GM18519 (cell line): ENCODE measurements around the gene COL4A1.

Experiments
- ATAC-seq: cut with Tn5 transposase; IDR thresholded peaks from one replicate; pipeline ENCODE4 v1.9.1; 2021; ENCODE audit warnings: mild to moderate bottlenecking, moderate library complexity; ENCODE audit not compliant: unreplicated experiment, low FRiP score

Gene COL4A1

GRCh38 chr13:110244071-110244830 is 62.7 kb downstream of the COL4A1 start:
- ATAC-seq = no peak

- ATAC-seq = no peak
These were observed 64.3 kb downstream of the COL4A1 start for GRCh38 chr13:110242615-110243014.

DNA sequence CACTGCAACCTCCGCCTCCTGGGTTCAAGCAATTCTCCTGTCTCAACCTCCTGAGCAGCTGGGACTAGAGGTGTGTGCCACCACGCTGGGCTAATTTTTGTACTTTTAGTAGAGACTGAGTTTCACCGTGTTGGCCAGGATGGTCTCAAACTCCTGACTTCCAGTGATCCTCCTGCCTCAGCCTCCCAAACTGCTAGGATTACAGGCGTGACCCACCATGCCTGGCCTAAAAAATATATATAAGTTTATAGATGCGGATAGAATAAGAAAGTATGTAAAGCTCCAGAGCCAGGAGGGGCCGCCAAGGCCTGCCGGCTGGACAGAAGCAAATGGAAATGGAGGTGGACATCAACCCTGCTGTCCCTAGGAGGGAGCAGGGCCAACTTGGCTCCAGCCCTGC is 66.0 kb downstream of the COL4A1 start:
- ATAC-seq = no peak

DNA sequence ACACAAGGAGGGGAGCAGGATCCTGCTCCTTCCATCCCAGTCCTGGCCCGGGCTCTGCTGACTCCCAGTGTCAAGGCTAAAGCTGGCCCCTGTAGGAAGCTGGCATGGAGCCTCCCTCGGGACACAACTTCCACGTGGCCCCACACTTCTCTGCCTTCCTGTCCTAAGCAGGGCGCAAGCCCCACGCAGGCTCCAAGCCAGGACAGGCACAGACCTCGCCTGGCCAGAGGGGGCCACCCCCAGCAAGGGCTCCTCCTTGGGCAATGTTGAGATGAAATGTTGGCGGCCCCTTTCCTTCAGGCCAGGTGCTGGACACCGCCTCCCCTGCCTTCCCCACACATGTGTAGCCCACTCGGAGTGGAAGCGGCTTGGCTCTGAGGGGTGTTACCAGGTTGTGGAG is 66.6 kb downstream of the COL4A1 start:
- no peak for ATAC-seq

GRCh38 chr13:110239280-110240125 is 67.5 kb downstream of the COL4A1 start:
- ATAC-seq = no peak

DNA sequence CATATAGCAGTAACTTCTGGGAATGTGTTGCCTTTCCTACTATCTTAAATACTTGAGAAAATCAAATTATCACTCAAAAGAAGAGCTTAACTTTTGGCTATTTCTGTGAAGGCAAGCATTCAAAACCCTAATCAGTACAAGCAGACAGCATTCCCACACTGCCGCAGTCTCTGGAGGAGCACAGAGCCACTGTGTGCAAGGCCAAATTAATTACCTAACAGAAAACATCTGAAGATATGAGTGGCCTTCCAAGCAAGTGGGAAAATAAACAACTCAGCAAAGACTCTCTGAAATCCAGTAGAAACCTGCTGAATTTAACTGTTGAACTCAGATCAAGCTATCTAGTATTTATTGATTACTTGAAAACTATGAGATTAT is 68.2 kb downstream of the COL4A1 start:
- no peak for ATAC-seq

DNA sequence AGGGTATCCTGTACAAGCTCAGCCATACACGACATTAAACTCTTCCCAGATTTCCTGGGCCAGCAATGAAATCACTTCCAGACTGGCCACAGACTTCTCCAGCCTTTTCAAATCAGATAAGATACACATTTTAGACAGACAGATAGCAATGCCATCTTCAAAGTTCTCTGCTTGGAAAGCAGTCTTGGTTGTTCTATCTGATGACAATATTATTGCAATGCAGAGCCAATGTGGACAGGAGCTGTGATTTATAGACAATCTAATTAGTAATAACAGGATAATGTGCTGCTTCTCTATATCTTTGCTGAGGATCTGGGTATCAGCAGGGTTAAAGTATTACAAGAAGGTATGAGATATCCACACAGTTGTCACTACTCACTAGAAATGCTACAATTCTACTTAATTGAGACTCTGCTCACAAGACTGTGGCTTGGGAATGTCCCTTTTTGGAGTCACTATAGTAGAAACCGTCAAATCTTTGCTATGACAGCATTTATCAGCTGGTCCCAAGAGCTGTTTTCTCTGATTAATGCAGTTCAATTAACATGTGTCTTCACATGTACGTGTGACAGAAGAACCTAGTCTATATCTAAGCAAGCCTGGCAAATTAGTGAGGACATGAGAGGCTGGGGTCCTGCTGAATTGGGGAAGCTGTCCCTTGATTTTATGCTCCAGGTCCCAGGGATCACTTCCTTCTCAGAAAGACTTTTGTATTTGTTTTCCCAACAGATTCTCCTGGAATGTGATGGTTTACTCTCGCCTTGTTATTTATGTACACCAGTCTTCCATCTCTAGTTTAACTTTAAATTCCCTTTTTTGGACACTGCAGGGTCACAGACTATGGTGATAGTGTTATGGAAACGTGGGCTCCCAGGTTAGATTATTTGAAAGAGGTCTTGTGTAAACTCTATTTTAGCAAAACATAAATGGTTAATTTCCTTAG is 68.8 kb downstream of the COL4A1 start:
- ATAC-seq = no peak

- no peak for ATAC-seq
These were observed 70.1 kb downstream of the COL4A1 start for GRCh38 chr13:110236831-110237261.

- ATAC-seq = no peak
These were observed 70.5 kb downstream of the COL4A1 start for GRCh38 chr13:110236431-110236830.

GRCh38 chr13:110234532-110234931 is 72.4 kb downstream of the COL4A1 start:
- ATAC-seq = no peak

DNA sequence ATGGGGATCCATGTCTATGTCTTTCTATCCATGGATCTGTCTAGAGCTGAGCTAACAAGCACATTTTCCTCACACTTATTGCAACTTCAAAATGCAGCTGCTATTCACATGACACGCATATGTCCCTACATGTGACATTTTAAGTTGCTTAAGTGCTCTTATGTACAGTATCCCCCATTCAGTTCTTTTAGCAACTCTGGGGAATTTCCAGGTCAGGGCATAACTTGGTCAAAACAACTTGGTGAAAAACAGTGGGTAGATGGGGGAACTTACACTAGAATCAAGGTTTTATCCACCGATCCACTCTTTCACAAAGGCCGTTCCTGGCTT is 73.0 kb downstream of the COL4A1 start:
- no peak for ATAC-seq

DNA sequence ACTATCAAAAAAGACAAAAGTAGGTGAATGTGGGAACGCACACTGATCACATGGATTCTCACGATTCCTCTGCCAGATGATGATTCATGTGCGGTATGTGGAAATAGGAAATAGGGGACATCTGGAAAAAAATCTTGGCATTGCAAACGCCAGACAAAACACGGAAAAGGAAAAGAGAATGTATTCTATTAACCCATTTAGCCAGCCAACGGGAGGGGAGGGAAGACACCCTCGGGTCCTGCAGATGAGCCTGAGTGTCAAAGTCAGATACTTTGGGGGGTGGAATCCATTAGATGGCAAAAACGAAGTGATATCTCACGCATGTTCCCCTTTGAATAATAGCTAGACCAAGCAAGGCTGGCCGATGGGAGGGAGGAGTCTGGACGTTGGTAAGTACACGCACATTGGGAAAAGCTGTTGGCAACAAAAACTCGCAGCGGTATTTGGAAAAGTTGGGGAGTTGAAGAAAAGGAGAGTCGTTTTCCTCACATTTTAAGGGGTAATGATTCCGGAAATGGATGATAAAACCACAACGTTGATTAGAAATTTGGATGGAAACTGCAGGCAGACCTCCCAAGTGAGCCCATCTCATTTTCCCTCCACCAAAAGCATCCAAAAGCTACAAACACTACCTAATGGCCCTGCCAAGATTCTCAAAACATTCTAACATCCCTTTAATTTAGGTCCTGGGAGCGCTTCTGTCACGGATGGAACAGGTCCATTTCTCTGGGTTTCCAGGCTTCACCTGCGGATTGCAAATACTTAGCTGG is 73.6 kb downstream of the COL4A1 start:
- no peak for ATAC-seq

GRCh38 chr13:110232756-110233155 is 74.2 kb downstream of the COL4A1 start:
- no peak for ATAC-seq

GRCh38 chr13:110232142-110232541 is 74.8 kb downstream of the COL4A1 start:
- no peak for ATAC-seq

DNA sequence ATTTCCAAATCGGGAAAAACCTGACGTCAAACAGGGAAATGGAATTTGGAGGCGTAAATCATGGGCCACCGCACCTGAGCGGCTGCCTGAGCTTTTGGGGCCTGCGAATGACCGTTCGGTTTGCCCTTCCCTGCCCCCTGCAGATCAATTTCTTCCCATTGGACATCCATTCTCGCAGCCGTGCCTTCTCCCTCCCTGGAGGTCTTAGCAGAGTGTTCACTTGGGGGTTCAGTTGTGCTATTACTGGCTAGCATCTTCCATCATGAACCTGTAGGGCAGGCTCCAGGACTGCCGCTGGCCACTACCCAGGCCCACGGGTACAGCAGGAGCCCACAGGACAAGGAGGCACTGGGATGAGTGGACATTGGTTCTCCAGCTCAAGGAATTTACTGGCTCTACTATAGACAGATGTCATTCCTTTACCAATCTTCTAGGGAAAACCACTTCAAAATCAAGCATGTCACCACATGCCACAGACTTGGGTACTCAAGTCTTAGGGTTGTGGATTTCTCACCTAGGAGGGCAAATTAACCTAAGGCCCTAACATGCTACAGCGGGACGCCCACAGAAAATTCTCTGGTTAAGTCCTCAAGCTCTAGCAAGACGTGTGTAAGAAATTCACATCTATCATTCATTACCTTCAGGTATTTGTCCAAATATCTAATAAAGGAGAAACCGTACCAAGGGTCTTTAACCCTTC is 75.5 kb downstream of the COL4A1 start:
- no peak for ATAC-seq

GRCh38 chr13:110230661-110231347 is 76.2 kb downstream of the COL4A1 start:
- no peak for ATAC-seq

GRCh38 chr13:110229905-110230563 is 76.9 kb downstream of the COL4A1 start:
- ATAC-seq = no peak
